Measurements from ENCODE around the gene PTK7.

PTK7 gene

GRCh38 chr6:43196337-43196736 is 120.2 kb downstream of the PTK7 start:
- no peak for TF ChIP-seq YY1 (IDR thresholded peaks at IDR 0.05; ENCODE audit: low read depth)
- TF ChIP-seq RAD21 (IDR thresholded peaks at IDR 0.05; ENCODE audit: low read depth): no peak
- no peak for TF ChIP-seq EGR1 (IDR thresholded peaks at IDR 0.05)
- TF ChIP-seq FOXM1 (IDR thresholded peaks at IDR 0.05; ENCODE audit: borderline replicate concordance, low read depth): no peak
- TF ChIP-seq MAX (IDR thresholded peaks at IDR 0.05): no peak
- no peak for TF ChIP-seq TEAD4 (IDR thresholded peaks at IDR 0.05)
- no peak for TF ChIP-seq CREB1 (IDR thresholded peaks at IDR 0.05; ENCODE audit: low read depth)
- TF ChIP-seq CEBPB (IDR thresholded peaks at IDR 0.05): no peak
- TF ChIP-seq TCF12 (IDR thresholded peaks at IDR 0.05; ENCODE audit: low read depth): no peak
- TF ChIP-seq NFIC (IDR thresholded peaks at IDR 0.05): no peak

DNA sequence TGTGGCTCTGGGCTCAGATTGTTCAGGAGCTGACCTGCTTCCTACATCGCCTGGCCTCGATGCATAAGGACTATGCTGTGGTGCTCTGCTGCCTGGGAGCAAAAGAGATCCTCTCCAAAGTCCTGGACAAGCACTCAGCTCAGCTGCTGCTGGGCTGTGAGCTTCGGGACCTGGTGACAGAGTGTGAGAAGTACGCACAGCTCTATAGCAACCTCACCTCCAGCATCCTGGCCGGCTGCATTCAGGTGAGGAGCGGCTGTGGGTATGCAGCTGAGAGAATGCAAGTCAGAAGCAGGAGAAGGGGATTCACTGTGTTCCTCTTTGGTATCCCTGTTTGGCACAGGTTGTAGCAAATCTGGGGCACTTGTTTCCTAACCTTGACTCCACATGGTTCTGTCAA is 123.8 kb downstream of the PTK7 start:
- TF ChIP-seq, protein P1, sequence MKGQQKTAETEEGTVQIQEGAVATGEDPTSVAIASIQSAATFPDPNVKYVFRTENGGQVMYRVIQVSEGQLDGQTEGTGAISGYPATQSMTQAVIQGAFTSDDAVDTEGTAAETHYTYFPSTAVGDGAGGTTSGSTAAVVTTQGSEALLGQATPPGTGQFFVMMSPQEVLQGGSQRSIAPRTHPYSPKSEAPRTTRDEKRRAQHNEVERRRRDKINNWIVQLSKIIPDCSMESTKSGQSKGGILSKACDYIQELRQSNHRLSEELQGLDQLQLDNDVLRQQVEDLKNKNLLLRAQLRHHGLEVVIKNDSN (IDR thresholded peaks at IDR 0.05): no peak
- TF ChIP-seq EP300 (IDR thresholded peaks at IDR 0.05; ENCODE audit: borderline replicate concordance) (no peak), RAD21 (IDR thresholded peaks at IDR 0.05; ENCODE audit: low read depth) (no peak), MAX (IDR thresholded peaks at IDR 0.05) (no peak), TCF12 (IDR thresholded peaks at IDR 0.05; ENCODE audit: low read depth) (no peak), REST (IDR thresholded peaks at IDR 0.05; ENCODE audit: low read depth) (no peak), TAF1 (IDR thresholded peaks at IDR 0.05; ENCODE audit: low read depth) (no peak), NFIC (IDR thresholded peaks at IDR 0.05) (no peak), YY1 (IDR thresholded peaks at IDR 0.05; ENCODE audit: low read depth) (no peak), ZBTB7A (IDR thresholded peaks at IDR 0.05; ENCODE audit: low read depth) (no peak), EGR1 (IDR thresholded peaks at IDR 0.05) (no peak), FOXM1 (IDR thresholded peaks at IDR 0.05; ENCODE audit: borderline replicate concordance, low read depth) (no peak), CREB1 (IDR thresholded peaks at IDR 0.05; ENCODE audit: low read depth) (no peak), TEAD4 (IDR thresholded peaks at IDR 0.05) (no peak), CEBPB (IDR thresholded peaks at IDR 0.05) (no peak)

DNA sequence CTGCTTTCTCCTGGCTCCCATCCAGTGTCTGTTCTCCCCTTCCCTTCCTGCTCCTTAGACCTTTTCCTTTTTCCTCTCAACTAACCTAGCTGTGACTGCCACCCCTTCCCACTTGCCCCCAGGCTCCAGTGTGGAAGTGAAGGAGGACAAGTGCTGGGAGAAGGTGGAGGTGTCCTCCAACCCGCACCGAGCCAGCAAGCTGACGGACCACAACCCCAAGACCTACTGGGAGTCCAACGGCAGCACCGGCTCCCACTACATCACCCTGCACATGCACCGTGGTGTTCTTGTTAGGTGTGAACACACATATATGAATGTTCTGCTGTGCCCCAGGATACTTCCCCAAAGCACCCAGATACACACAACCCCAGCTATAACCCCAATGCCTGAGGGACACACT is 124.4 kb downstream of the PTK7 start:
- TF ChIP-seq MAX (IDR thresholded peaks at IDR 0.05) (no peak), REST (IDR thresholded peaks at IDR 0.05; ENCODE audit: low read depth) (no peak), TCF12 (IDR thresholded peaks at IDR 0.05; ENCODE audit: low read depth) (no peak), FOXM1 (IDR thresholded peaks at IDR 0.05; ENCODE audit: borderline replicate concordance, low read depth) (no peak), YY1 (IDR thresholded peaks at IDR 0.05; ENCODE audit: low read depth) (no peak), RAD21 (IDR thresholded peaks at IDR 0.05; ENCODE audit: low read depth) (no peak), TEAD4 (IDR thresholded peaks at IDR 0.05) (no peak), CEBPB (IDR thresholded peaks at IDR 0.05) (no peak), TAF1 (IDR thresholded peaks at IDR 0.05; ENCODE audit: low read depth) (no peak), CREB1 (IDR thresholded peaks at IDR 0.05; ENCODE audit: low read depth) (no peak), ZBTB7A (IDR thresholded peaks at IDR 0.05; ENCODE audit: low read depth) (no peak), EP300 (IDR thresholded peaks at IDR 0.05; ENCODE audit: borderline replicate concordance) (no peak), NFIC (IDR thresholded peaks at IDR 0.05) (no peak), EGR1 (IDR thresholded peaks at IDR 0.05) (no peak)
- TF ChIP-seq, protein P1 (IDR thresholded peaks at IDR 0.05): no peak

GRCh38 chr6:43202451-43202850 is 126.3 kb downstream of the PTK7 start:
- TF ChIP-seq YY1 (IDR thresholded peaks at IDR 0.05; ENCODE audit: low read depth): no peak
- no peak for TF ChIP-seq TEAD4 (IDR thresholded peaks at IDR 0.05)
- TF ChIP-seq EP300 (IDR thresholded peaks at IDR 0.05; ENCODE audit: borderline replicate concordance): no peak
- TF ChIP-seq RAD21 (IDR thresholded peaks at IDR 0.05; ENCODE audit: low read depth): no peak
- no peak for TF ChIP-seq FOXM1 (IDR thresholded peaks at IDR 0.05; ENCODE audit: borderline replicate concordance, low read depth)
- TF ChIP-seq NFIC (IDR thresholded peaks at IDR 0.05): no peak
- no peak for TF ChIP-seq REST (IDR thresholded peaks at IDR 0.05; ENCODE audit: low read depth)
- TF ChIP-seq, protein P1 (IDR thresholded peaks at IDR 0.05): no peak
- TF ChIP-seq MAX (IDR thresholded peaks at IDR 0.05): no peak
- no peak for TF ChIP-seq TAF1 (IDR thresholded peaks at IDR 0.05; ENCODE audit: low read depth)
- TF ChIP-seq EGR1 (IDR thresholded peaks at IDR 0.05): no peak

Measured in Ishikawa (cell line).